WI38 (cell line): Measurements from ENCODE around the gene MYO9B.

Experiments
- H3K4me3 ChIP-seq: 2 replicates; pipeline ENCODE4 v1.5.1; 2011; ENCODE audit warnings: low read depth, mild to moderate bottlenecking, control low read depth, low read length
- TF ChIP-seq, protein P1 (sequence below): IDR thresholded peaks from 2 replicates; pipeline ENCODE4 v1.5.1; 2012; ENCODE audit warnings: low read depth, mild to moderate bottlenecking, control low read depth, low read length

The MYO9B gene

DNA sequence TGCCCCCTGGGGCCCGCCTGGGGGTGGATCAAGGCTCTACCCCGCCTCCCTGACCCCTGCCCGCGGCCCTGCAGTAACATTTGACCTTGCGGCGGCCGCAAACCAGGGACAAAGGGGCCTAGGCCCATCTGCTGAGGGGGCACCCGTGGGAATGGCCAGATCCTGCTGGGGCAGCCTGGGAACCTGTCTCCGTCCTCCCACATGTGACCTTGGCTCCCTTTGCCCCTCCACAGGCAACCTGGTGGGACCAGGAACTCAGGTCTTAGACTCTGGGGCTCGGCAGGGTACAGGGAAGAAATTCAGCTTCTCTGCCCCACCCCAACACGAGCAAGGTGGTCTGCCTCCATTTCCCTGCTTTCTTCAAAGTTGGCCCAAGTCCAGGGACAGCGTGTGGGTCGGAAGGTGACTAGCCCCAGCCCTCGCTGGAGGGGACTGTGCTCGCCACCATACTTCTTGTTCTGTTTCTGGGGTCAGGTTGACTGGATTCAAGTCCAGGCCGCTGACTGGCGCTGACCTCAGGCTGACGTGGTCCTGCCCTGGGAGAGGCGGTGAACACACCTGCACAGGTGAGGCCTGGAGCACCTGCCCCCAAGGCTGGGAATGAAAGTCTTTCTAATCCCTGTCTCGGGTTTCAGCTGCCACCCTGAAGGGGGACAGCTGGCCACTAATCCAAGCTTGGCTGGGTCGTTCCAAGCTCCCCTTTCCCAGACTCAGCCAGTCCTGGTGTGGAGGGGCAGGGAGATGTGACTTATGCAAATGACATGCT lies 172.6 kb downstream of the MYO9B start:
- TF ChIP-seq, protein P1, sequence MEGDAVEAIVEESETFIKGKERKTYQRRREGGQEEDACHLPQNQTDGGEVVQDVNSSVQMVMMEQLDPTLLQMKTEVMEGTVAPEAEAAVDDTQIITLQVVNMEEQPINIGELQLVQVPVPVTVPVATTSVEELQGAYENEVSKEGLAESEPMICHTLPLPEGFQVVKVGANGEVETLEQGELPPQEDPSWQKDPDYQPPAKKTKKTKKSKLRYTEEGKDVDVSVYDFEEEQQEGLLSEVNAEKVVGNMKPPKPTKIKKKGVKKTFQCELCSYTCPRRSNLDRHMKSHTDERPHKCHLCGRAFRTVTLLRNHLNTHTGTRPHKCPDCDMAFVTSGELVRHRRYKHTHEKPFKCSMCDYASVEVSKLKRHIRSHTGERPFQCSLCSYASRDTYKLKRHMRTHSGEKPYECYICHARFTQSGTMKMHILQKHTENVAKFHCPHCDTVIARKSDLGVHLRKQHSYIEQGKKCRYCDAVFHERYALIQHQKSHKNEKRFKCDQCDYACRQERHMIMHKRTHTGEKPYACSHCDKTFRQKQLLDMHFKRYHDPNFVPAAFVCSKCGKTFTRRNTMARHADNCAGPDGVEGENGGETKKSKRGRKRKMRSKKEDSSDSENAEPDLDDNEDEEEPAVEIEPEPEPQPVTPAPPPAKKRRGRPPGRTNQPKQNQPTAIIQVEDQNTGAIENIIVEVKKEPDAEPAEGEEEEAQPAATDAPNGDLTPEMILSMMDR, result no peak
- no peak overlapping the region for H3K4me3 ChIP-seq

- H3K4me3 ChIP-seq, result no peak overlapping the region
- TF ChIP-seq, protein P1, result no peak
Measured at GRCh38 chr19:17249887-17250548, 174.4 kb downstream of the MYO9B start.

DNA sequence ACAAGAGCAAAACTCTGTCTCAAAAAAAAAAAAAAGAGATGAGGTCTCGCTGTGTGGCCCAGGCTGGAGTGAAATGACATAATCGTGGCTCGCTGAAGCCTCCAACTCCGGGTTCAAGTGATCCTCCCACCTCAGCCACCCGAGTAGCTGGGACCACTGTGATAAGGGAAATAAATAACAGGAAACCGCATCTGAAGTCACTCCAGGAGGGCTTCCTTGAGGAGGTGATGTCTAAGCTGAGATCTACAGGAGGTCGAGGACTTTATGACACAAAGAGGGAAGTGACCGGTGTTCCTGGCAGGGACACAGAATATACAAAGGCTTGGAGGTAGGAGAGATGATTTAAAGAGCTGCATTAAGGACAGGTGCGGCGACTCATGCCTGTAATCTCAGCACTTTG lies 179.1 kb downstream of the MYO9B start:
- TF ChIP-seq, protein P1, result no peak
- H3K4me3 ChIP-seq, result no peak overlapping the region

- TF ChIP-seq, protein P1, result no peak
- no peak overlapping the region for H3K4me3 ChIP-seq
Measured at GRCh38 chr19:17255150-17255621, 179.6 kb downstream of the MYO9B start.

- TF ChIP-seq, protein P1, result no peak
- H3K4me3 ChIP-seq, result no peak overlapping the region
Measured at GRCh38 chr19:17256130-17256529, 180.6 kb downstream of the MYO9B start.

- TF ChIP-seq, protein P1, result no peak
- H3K4me3 ChIP-seq, result no peak overlapping the region
Measured at GRCh38 chr19:17259118-17259780, 183.7 kb downstream of the MYO9B start.
